Spleen (tissue), 11 donors: ENCODE results near the gene FCHO2. TPM values are rescaled to one million over a fixed set of nuclear protein-coding genes. Genes with fewer than 3 reads are reported as not detected.
A peak's percentile ranks its signal among the peaks of the same experiment; 100 is the strongest.

Experiments
- DNase-seq: peaks from one replicate; pipeline ENCODE4 v3.0.0-alpha.2; 2020
- H3K27ac ChIP-seq, 8 donors: fragments of 200-600 bp; sonication (generic) in 7 of 8; 1 replicate in 4 of 8; 2 replicates in 4 of 8; pipeline versions ENCODE4 v1.5.0 to v1.8.0; 2016 to 2021; ENCODE audit warnings: inconsistent platforms in 4 of 8, mild to moderate bottlenecking in 4 of 8, moderate library complexity in 1 of 8
- H3K27me3 ChIP-seq, 7 donors: fragments of 200-600 bp; sonication (generic) in 6 of 7; replicated peaks in 1 of 7; 1 replicate in 4 of 7; 2 replicates in 3 of 7; pipeline versions ENCODE4 v1.5.0 to v1.8.0; 2016 to 2021; ENCODE audit warnings: inconsistent platforms in 3 of 7, mild to moderate bottlenecking in 1 of 7
- H3K36me3 ChIP-seq, 6 donors: fragments of 200-600 bp; sonication (generic) in 5 of 6; 1 replicate in 4 of 6; 2 replicates in 2 of 6; pipeline versions ENCODE4 v1.5.0 to v1.8.0; 2016 to 2021; ENCODE audit warnings: inconsistent platforms in 2 of 6
- H3K4me1 ChIP-seq, 6 donors: fragments of 200-600 bp; sonication (generic) in 5 of 6; 1 replicate in 3 of 6; 2 replicates in 3 of 6; pipeline versions ENCODE4 v1.5.0 to v1.8.0; 2016 to 2021; ENCODE audit warnings: inconsistent platforms in 3 of 6
- H3K4me3 ChIP-seq, 8 donors: fragments of 200-600 bp; sonication (generic) in 7 of 8; 1 replicate in 4 of 8; 2 replicates in 4 of 8; pipeline versions ENCODE4 v1.5.0 to v1.8.0; 2016 to 2021; ENCODE audit warnings: inconsistent platforms in 4 of 8, mild to moderate bottlenecking in 4 of 8, moderate library complexity in 2 of 8
- H3K9me3 ChIP-seq, 8 donors: fragments of 200-600 bp; sonication (generic) in 7 of 8; 1 replicate in 4 of 8; 2 replicates in 4 of 8; pipeline versions ENCODE4 v1.5.0 to v1.8.0; 2016 to 2021; ENCODE audit warnings: inconsistent platforms in 4 of 8
- POLR2A ChIP-seq, 3 donors: fragments of 450-650 bp; IDR thresholded peaks; one replicate each; pipeline ENCODE4 v1.5.1; 2017; ENCODE audit warnings: antibody characterized with exemption in 3 of 3, mild to moderate bottlenecking in 1 of 3
- POLR2AphosphoS5 ChIP-seq, 3 donors: sonication (generic); formaldehyde crosslinking; IDR thresholded peaks; one replicate each; pipeline ENCODE4 v1.5.1; 2017; ENCODE audit warnings: antibody characterized with exemption in 3 of 3
- WGBS, 5 donors: extraction: QIAGEN DNeasy Blood & Tissue Kit in 3 of 5; methylation state at CpG; one replicate each; pipeline versions ENCODE4 v1.1.5 to v1.1.7; 2013 to 2018; 5-methylcytosine and 5-hydroxymethylcytosine counted together
- intact Hi-C: fragments of 100-400 bp; cut with DNase I; formaldehyde crosslinking; loops from one replicate; pipeline ENCODE4 v1.15.0; 2023; ENCODE audit warnings: low total_unique reads
- polyA plus RNA-seq, 3 donors: library from polyadenylated mRNA; stranded (reverse); fragments of 200-250 nt; gene quantifications; one replicate each; pipeline ENCODE4 v1.2.1, GENCODE V29; 2013
- total RNA-seq, 7 donors: library from RNA; depleted of rRNA in 3 of 7; stranded (reverse); fragments of >200 nt in 3 of 7; fragmentation: NEBNext Ultra II Directional in 4 of 7; extraction: Animal tissue kit (Norgen Biotek cat#: 25700) in 4 of 7; gene quantifications; one replicate each; pipeline versions ENCODE4 v1.1.0 to v1.2.1, GENCODE V29; 2016 to 2021
- TF ChIP-seq, protein P1 (sequence below), 11 experiments: fragments of 200-600 bp in 7 of 11; fragments of 450-650 bp in 4 of 11; sonication (generic) in 4 of 11; IDR thresholded peaks in 8 of 11; conservative IDR thresholded peaks in 3 of 11; 1 replicate in 7 of 11; 2 replicates in 4 of 11; pipeline versions ENCODE4 v1.4.0 to v1.8.0; 2016 to 2021; ENCODE audit warnings: antibody characterized with exemption in 11 of 11, inconsistent platforms in 4 of 11, mild to moderate bottlenecking in 1 of 11
- donor health status: healthy with polysubstance abuse.
- donor health status: DM: no; HTN: no; CAD: no; lungs with moderate emphysema.
- donor health status: DM: no; HTN: no; CAD: no.
- donor health status: Bipolar disorder and iron deficiency.
- donor health status: healthy.
- donor health status: DM: no; HTN: no; CAD: no.
- donor health status: DM: yes; HTN: yes; CAD: no.

The FCHO2 gene
- total and polyA plus RNA-seq, 10 donors, result 5.6 to 86.6 (median 41.2) TPM

DNA sequence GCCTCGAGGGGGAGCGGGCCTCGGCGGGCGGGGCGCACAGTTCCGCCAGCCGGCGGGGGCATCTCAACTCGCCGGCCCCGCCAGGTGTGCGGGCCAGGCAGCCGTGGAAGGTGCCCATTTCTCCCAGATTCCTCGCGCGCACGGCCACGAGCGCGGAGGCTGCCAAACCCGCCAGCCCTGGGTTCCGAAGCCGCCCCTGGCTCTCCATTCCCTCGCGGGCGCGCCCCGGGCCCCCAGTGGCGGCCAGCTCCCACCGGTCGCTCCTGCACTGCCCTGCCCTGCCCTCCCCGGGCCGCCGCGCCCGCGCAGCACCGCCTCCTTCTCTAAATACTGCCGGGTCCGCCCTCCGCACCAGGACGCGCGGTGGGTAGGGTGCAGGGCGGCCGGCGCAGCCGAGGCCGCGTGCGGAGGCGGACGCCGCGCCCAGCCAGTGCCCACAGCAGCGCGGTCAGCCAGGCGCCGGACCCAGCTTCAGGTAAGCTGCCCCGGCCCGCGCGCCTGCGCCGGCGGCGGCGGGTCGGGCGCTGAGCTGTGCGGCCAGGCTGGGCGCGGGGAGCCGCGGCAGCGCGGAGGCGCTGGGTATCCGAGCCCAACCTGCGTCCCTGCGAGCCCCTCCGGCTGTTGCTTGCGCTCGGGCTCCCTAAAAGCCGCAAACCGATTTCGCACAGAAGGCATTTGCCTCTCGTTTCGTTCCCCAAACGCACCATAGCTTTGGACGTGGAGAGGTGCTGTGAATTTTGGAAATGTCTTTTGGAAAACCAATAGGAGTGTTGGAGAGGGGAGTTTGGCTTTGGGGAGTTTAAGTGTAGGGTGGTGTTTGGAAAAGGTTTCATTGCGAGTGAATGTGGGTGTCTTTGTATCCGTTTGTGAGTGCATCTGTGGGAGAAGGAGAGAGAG, 164.6 kb downstream of the FCHO2 start, which contains the start of gene TMEM171:
Gene TMEM171 (plus strand): TSS at position 354 of the 897 bp plus-strand sequence. CDS start 2,799 bp downstream, outside the sequence.
- H3K27ac ChIP-seq, result peak within 1 kb of the TSS; percentile 74 to 92 (median 85)

DNA sequence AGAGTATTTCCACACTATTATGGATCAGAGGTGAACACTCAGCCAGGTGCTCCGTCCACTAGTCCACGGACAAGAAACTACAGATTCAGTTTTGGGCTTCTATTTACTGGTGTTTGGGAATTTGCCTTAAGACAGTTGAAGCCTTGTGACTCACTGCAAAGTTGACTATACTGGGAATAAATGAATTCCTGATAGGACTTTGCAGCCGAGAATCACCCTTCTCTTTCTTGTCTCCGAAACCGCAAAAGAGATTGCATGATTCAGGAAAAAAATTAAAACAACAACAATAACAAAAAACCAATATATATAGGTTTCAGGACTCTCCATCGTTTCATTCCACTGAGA, 165.2 kb downstream of the FCHO2 start:
- DNase-seq, result no peak
- Histone ChIP-seq H3K9me3 (peaks cover 0 to 6% (median 0%) of the 10 kb centered on the region in 8 donors), H3K27me3 (peaks cover 0 to 89% (median 26%) of the 10 kb centered on the region in 7 donors), H3K4me1 (peaks cover 7 to 59% (median 21%) of the 10 kb centered on the region in 6 donors), H3K4me3 (peak overlapping the region in 7 of 8 donors; percentile 25 to 70 (median 46)), H3K36me3 (peaks cover 0 to 15% (median 0%) of the 10 kb centered on the region in 6 donors), H3K27ac (peak overlapping the region in 6 of 8 donors; percentile 82 to 92 (median 87))
- TF ChIP-seq POLR2A (IDR thresholded peaks at IDR 0.05) (no peak), POLR2AphosphoS5 (IDR thresholded peaks at IDR 0.05) (no peak)
- TF ChIP-seq, protein P1, sequence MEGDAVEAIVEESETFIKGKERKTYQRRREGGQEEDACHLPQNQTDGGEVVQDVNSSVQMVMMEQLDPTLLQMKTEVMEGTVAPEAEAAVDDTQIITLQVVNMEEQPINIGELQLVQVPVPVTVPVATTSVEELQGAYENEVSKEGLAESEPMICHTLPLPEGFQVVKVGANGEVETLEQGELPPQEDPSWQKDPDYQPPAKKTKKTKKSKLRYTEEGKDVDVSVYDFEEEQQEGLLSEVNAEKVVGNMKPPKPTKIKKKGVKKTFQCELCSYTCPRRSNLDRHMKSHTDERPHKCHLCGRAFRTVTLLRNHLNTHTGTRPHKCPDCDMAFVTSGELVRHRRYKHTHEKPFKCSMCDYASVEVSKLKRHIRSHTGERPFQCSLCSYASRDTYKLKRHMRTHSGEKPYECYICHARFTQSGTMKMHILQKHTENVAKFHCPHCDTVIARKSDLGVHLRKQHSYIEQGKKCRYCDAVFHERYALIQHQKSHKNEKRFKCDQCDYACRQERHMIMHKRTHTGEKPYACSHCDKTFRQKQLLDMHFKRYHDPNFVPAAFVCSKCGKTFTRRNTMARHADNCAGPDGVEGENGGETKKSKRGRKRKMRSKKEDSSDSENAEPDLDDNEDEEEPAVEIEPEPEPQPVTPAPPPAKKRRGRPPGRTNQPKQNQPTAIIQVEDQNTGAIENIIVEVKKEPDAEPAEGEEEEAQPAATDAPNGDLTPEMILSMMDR (IDR thresholded peaks at IDR 0.05 in 8 of 11, conservative IDR thresholded peaks at IDR 0.05 in 3 of 11), result no peak
- 26 to 42% (median 35%) methylated on average over 6 of the region's 6 CpGs for whole genome bisulfite sequencing, 5 donors
- intact Hi-C loops, result no loop called here

More for the DNA sequence above, 164.6 kb downstream of the FCHO2 start, which contains the start of gene TMEM171:
- Histone ChIP-seq H3K36me3 (peaks cover 0 to 15% (median 0%) of the 10 kb centered on the region in 6 donors), H3K9me3 (peaks cover 0 to 6% (median 0%) of the 10 kb centered on the region in 8 donors), H3K27me3 (peaks cover 0 to 88% (median 26%) of the 10 kb centered on the region in 7 donors), H3K4me1 (peaks cover 2 to 53% (median 18%) of the 10 kb centered on the region in 6 donors), H3K4me3 (peak within 1 kb of the TSS; percentile 10 to 70 (median 44))
- peak; percentile 79 to 90 (median 80) for TF ChIP-seq POLR2AphosphoS5 (IDR thresholded peaks at IDR 0.05)
- peak in 2 of 3 donors; percentile 14 to 27 for TF ChIP-seq POLR2A (IDR thresholded peaks at IDR 0.05)
- TF ChIP-seq, protein P1 (IDR thresholded peaks at IDR 0.05 in 8 of 11, conservative IDR thresholded peaks at IDR 0.05 in 3 of 11), result no peak
- peak; percentile 82 for DNase-seq
- intact Hi-C loops, result no loop called here
- WGBS, 5 donors, result 1 to 6% (median 2%) methylated on average over 30 to 94 of the region's 94 CpGs

DNA sequence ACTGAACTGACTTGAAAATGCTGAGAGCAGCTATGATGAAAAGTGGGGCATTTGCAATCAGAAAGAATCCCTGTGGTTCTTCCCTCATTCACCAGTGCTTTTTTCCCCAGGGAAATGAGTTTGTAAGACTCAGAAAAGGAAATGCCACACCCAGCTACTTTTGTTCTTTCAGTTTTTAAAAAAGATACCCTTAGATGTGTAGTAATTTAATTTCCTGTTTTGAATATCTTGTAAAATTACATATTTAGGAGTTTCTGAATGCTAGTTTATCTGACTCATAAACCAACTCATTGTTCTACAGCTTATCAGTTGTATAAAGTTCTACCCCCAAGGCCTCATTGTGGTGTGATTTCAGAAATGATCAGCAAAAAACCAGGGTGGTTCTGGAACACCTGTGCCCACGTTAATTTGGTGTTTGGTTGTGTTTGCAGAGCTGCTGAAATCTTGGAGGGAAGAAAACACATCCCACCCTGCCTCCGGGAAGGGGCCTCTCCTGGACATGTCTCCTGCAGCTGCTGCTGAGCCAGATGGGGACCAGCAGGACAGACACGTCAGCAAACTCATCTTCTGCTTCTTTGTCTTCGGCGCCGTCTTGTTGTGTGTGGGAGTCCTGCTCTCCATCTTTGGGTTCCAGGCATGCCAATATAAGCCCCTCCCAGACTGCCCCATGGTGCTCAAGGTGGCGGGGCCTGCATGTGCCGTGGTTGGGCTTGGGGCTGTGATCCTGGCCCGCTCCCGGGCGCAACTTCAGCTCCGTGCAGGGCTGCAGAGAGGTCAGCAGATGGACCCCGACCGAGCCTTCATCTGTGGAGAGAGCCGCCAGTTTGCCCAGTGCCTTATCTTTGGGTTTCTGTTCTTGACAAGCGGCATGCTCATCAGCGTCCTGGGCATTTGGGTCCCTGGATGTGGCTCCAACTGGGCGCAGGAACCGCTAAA, 167.3 kb downstream of the FCHO2 start:
- H3K4me1 ChIP-seq, result peaks cover 7 to 72% (median 21%) of the 10 kb centered on the region in 6 donors
- DNase-seq, result no peak
- H3K36me3 ChIP-seq, result peaks cover 0 to 15% (median 0%) of the 10 kb centered on the region in 6 donors
- H3K27me3 ChIP-seq, result peaks cover 0 to 77% (median 26%) of the 10 kb centered on the region in 7 donors
- H3K9me3 ChIP-seq, result no peaks in the 10 kb centered on the region
- TF ChIP-seq, protein P1 (IDR thresholded peaks at IDR 0.05 in 8 of 11, conservative IDR thresholded peaks at IDR 0.05 in 3 of 11), result no peak
- H3K27ac ChIP-seq, result peak overlapping the region in 7 of 8 donors; percentile 61 to 92 (median 82)
- peak overlapping the region in 3 of 8 donors; percentile 46 to 70 (median 53) for H3K4me3 ChIP-seq
- WGBS, 5 donors, result 64 to 77% (median 75%) methylated on average over 14 to 19 of the region's 19 CpGs
- intact Hi-C loops, result no loop called here
